GM18867 (cell line): ENCODE results near the gene SMYD3.

Experiments
- ATAC-seq: cut with Tn5 transposase; IDR thresholded peaks from one replicate; pipeline ENCODE4 v1.9.1; 2021; ENCODE audit warnings: mild to moderate bottlenecking, moderate library complexity; ENCODE audit not compliant: unreplicated experiment

Gene SMYD3

GRCh38 chr1:246506674-246507481, at the start of gene SMYD3:
Gene SMYD3, minus strand, starts transcription at chr1:246507279.
- ATAC-seq = peak; percentile 87

GRCh38 chr1:246554201-246554600, 47.1 kb upstream of the SMYD3 start:
- no peak for ATAC-seq

GRCh38 chr1:246552110-246552509, 45.0 kb upstream of the SMYD3 start:
- no peak for ATAC-seq

DNA sequence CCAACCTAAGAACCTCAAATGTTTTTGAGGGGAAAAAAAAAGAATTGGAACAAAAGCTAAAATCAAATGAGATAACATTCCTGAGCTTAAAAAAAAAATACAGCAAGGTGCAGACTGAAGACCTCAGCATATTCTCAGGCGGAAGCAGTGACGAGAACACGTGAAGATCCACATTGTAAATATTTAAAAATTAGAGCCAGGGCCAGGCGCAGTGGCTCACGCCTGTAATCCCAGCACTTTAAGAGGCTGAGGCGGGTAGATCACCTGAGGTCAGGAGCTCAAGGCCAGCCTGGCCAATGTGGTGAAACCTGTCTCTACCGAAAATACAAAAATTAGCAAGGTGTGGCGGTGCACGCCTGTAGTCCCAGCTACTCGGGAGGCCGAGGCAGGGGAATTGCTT, 43.3 kb upstream of the SMYD3 start:
- ATAC-seq = no peak

GRCh38 chr1:246549665-246550064, 42.6 kb upstream of the SMYD3 start:
- ATAC-seq = no peak

- ATAC-seq = no peak
Measured at GRCh38 chr1:246544001-246544400, 36.9 kb upstream of the SMYD3 start.

DNA sequence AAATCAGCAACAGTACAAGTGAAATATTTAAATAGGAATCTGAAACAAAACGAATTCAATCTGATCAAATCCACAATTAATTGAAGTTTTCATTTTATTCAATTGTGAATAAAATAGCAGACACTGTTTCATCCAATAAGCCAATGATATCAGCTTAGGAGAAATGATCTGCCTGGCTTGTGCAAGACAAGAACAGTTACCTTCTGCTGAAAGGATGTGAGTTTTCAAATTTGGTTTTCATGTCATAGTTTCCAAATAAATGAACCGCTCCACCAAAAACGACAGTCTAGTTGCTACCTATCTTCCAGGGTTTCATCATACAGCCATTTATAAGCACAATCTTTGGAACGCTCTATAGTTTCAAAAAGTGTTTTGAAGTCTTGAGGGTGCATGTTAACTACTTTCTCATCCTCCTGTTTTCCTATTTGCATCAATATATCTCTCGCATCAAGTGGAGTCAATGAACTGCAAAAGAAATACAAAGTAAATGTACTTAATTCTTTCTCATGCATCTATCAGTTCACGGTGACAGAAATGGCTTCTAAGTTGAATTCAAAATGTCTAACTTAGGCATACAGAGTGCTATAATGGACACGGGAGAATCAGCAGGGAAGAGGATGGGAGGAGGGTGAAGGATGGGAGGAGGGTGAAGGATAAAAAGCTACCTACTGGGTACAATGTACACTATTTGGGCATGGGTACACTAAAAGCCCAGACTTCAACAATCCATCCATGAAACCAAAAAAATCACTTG, 33.8 kb upstream of the SMYD3 start:
- ATAC-seq = no peak

- no peak for ATAC-seq
Measured at GRCh38 chr1:246537887-246538286, 30.8 kb upstream of the SMYD3 start.

DNA sequence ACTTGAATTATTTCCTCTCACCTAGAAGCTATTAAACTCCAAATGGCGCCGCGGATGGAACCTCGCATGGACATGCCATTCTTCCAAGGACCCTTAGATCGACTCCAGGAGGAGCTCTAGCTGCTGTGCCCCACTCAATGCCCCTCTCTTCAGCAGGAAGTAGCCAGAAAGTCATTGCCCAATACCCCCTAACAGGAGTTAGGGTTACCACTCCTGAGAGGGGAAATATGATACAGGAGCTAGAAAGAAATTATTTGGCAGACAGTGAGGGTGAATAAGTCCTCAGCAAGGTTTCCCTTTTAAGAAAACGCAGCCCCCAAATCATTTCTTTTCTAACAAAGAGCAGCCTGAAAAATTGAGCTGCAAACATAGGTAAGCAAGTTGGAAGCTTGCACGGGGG, 30.4 kb upstream of the SMYD3 start:
- ATAC-seq = no peak

DNA sequence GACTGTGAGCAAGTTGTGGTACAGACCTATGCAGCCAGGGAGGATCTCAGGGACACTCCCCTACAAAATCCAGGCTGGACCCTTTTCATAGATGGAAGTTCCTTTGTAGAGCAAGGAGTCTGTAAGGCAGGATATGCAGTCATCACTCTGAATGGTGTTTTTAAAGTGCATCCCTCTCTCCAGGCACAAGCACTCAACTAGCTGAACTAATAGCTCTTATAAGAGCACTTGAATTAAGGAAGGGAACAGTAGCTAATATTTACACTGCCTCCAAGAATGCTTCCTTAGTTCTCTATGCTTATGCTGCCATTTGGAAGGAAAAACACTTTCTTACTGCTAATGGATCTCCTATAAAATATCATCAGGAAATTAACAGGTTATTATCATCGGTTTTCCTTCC, 27.0 kb upstream of the SMYD3 start:
- ATAC-seq = no peak

- ATAC-seq = no peak
Measured at GRCh38 chr1:246533371-246533905, 26.4 kb upstream of the SMYD3 start.

GRCh38 chr1:246532519-246532918, 25.4 kb upstream of the SMYD3 start:
- ATAC-seq = no peak

DNA sequence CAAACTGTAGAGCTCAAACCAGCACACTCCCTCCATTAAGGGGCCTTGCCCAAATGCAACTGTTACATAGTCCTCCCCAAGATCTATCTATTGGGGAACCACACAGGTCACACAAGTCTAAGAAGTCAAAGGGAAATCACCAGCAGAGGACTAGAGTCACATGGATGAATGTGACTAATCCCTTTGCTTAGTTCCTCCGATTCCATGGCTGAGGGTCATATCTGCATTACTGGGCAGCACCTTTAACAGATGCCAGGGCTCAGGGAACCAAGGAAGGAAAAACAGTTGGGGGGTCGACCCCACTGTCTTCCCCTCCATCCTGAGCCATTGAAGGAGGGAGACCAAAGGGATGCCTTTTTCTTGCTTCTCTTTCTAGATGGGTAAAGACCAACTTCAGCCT, 23.4 kb upstream of the SMYD3 start:
- no peak for ATAC-seq

GRCh38 chr1:246528933-246529731, 22.1 kb upstream of the SMYD3 start:
- no peak for ATAC-seq

DNA sequence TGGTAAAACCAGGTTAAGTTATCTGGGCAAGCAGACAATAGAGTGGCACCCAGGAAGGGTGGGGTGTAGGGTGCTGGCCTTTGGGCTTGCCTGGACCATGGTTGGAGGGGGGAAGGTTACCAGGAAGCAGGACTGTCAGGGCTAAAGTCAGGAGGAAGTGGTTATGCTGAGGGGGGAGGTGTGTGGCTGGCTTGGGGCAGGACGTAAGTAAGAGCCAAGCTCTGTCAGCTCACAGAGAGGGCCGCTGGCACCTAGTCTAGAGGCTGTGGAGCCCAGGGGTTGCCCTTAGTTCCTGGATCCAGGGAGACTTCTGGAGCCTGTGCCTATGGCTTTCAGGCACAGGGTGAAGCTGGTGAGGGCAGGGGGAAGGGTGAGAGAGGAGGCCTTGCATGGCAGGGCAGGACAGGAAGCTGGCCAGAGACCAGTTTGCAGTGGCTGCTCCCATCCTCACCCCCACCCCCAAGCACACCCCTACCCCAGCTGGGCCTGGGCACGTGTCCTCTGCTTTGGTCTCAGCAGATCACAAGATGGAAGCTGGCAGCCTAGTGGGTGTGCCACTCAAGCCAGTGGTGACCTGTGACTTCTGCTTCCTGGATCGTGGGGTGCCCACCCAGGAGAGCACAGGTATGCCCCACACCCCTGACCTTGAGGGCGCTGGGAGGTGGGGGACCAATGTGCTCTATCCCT, 20.5 kb upstream of the SMYD3 start:
- ATAC-seq = no peak

DNA sequence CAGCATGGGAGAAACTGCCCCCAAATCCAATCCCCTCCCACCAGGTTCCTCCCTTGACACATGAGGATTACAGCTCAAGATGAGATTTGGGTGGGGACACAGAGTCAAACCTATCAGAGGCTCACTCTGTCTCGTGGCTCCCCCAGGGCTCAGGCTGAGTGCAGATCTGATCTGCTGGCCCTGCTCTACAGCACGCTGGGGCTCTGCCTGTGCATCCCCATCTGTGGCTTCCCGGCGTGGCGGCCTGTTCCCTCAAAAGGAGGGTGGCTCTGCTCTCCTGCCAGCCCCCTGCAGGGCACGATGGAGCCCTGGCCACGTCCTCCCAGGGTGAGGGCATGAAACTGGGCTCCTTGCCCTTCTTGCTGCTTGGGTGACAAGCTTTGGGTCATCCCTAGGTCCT, 19.8 kb upstream of the SMYD3 start:
- ATAC-seq = no peak

DNA sequence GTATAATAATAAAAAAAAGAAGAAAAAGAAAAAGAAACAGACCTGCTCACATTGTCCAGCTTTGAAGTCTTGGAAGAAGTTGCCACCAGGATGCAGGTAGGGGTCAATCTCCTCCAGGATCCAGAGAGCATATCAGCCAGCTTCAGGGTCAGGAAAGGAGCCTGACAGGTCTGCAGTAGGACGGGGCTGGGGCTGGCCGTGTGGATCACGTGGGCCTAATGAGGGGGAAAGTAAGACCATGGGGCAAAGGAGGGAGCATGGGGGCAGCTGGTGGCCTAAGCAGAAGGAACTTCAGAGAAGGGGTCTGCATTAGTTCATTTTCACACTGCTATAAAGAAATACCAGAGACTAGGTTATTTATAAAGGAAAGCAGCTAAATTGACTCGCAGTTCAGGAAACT, 19.3 kb upstream of the SMYD3 start:
- ATAC-seq = no peak

GRCh38 chr1:246519514-246519913, 12.4 kb upstream of the SMYD3 start:
- ATAC-seq = no peak

- ATAC-seq = no peak
Measured at GRCh38 chr1:246518456-246519205, 11.6 kb upstream of the SMYD3 start.

- ATAC-seq = no peak
Measured at GRCh38 chr1:246517391-246517790, 10.3 kb upstream of the SMYD3 start.
